Fibroblast of the aortic adventitia (primary cell): ENCODE data around the gene PTGES2. TPM values are rescaled to one million over a fixed set of nuclear protein-coding genes. Genes with fewer than 3 reads are reported as not detected.
"Not testable (repeated sequence)": the region's sequence is repeated elsewhere in the genome, so short reads cannot be mapped to it uniquely, and the experiment has no call there.

Experiments used
- DNase-seq: peaks from one replicate; pipeline ENCODE4 v3.0.0-alpha.2; 2010; ENCODE audit warnings: low read depth
- H3K4me3 ChIP-seq: 2 replicates; pipeline ENCODE4 v1.5.1; 2011; ENCODE audit warnings: low read depth, mild to moderate bottlenecking, control low read depth, low read length, moderate library complexity
- CTCF ChIP-seq: IDR thresholded peaks from 2 replicates; pipeline ENCODE4 v1.5.1; 2011; ENCODE audit warnings: mild to moderate bottlenecking, low read length, control low read depth, inconsistent platforms; ENCODE audit not compliant: insufficient read depth
- total RNA-seq: library from RNA; depleted of rRNA; stranded (reverse); fragments of >200 nt; gene quantifications from 2 replicates; pipeline ENCODE4 v1.2.3, GENCODE V29; 2012; ENCODE audit warnings: low replicate concordance

The PTGES2 gene
- total RNA-seq, 1 donor, result 40.8 TPM

DNA sequence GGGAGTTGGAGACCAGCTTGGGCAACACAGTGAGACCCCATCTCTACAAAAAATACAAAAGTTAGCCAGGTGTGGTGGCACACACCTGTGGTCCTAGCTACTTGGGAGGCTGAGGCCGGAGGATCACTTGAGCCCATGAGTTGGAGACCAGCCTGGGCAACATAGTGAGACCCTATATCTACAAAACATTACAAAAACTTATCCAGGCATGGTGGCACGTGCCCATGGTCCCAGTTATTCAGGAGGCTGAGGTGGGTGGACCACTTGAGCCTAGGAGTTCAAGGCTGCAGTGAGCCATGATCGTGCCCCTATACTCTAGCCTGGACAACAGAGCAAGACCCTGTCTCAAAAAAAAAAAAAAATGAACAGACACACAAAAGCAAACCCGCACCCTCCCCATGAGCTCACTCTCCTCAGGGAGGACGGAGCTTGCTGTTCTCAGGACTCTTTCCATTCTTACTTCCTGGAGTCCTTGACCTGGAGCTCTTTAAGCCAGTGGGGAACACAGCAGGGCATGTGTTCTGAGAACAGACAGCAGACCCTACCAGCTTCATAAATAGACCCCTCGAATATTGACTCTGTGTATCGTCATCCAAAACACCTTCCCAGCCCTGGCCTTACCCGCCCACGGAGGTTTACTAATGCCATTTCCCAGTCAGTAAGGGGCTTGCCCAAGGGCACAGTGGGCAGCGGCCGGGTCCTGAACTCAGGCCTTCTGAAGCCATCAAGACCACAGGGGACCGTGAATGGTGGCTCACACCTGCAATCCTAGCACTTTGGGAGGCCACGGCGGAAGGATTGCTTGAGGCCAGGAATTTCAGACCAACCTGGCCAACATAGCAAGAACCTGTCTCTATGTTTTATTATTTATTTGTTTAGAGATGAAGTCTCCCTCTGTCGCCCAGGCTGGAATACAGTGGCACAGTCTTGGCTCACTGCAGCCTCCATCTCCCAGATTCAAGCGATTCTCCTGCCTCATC lies 11.1 kb downstream of the PTGES2 start:
- H3K4me3 ChIP-seq, result no peak overlapping the region
- TF ChIP-seq CTCF, result no peak
- no peak for DNase-seq

- H3K4me3 ChIP-seq, result no peak overlapping the region
- no peak for DNase-seq
- TF ChIP-seq CTCF, result no peak
Observed at GRCh38 chr9:128115187-128116103, 12.1 kb downstream of the PTGES2 start.

- H3K4me3 ChIP-seq, result no peak overlapping the region
- no peak for TF ChIP-seq CTCF
- no peak for DNase-seq
Observed at GRCh38 chr9:128114326-128115186, 13.0 kb downstream of the PTGES2 start.

- H3K4me3 ChIP-seq, result no peak overlapping the region
- no peak for DNase-seq
- no peak for TF ChIP-seq CTCF
Observed at GRCh38 chr9:128113526-128114325, 13.8 kb downstream of the PTGES2 start.

DNA sequence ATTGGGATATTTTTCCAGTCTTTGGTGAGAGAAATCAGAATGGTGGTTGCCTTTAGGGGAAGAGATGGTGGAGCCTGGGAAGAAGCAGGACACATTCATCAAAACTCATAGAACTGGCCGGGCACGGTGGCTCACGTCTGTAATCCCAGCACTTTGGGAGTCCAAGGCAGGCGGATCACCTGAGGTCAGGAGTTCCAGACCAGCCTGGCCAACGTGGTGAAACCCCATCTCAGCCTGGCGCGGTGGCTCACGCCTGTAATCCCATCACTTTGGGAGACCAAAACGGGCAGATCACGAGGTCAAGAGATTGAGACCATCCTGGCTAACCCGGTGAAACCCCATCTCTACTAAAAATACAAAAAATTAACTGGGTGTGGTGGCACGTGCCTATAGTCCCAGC lies 15.8 kb downstream of the PTGES2 start:
- H3K4me3 ChIP-seq, DNase-seq: not testable (repeated sequence)

DNA sequence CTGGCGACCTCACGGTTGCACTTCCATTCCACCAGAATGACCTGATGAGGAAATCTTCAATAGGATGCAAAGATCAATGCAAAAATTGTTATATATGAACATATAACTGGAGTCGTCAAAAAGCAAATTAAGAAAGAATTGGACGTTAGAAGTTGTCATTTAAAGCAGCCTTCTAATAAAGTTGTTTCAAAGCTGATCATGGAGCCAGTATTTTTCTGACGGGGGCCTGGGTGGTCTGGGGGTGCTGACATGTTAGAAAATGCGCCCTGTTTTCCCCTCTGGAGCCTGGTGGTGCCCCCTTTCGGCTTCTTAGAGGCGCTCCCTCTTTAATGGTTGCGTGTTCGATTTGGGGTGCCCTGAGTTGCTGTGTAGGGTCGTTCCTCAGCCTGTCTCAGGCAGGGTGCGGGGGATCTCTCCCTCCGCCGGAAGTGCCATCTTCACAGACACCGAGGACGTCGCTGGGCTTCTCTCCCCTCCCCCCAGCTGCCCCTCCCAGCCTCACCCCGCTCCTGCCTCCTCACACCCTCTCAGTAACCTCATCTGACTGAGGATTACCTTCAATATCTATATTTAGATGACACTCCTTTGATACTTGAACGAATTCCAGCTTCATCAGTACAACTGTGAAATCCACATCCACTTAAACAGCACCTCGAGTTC lies 18.3 kb downstream of the PTGES2 start:
- no peak overlapping the region for H3K4me3 ChIP-seq
- TF ChIP-seq CTCF, result no peak
- no peak for DNase-seq
